PFSK-1 (cell line): ENCODE results near the gene GLE1.

Source experiments
- FOXP2 ChIP-seq: optimal IDR thresholded peaks from 2 replicates; pipeline ENCODE3; 2011; ENCODE audit warnings: borderline replicate concordance, control low read depth, inconsistent platforms; ENCODE audit not compliant: insufficient read depth; ENCODE audit errors: extremely low read length, extremely low read depth
- POLR2AphosphoS5 ChIP-seq: IDR thresholded peaks from 2 replicates; pipeline ENCODE4 v1.6.1; 2012; ENCODE audit warnings: low read depth, mild to moderate bottlenecking, control low read depth, low read length, moderate library complexity
- REST ChIP-seq, 2 experiments: IDR thresholded peaks; 2 replicates each; pipeline versions ENCODE4 v1.6.1 to v1.8.0; 2011 to 2012; ENCODE audit warnings: low read depth in 2 of 2, low read length in 2 of 2, control low read depth in 1 of 2, inconsistent platforms in 1 of 2, mild to moderate bottlenecking in 1 of 2, moderate library complexity in 1 of 2; ENCODE audit not compliant: insufficient read depth in 1 of 2
- SIN3A ChIP-seq: IDR thresholded peaks from 2 replicates; pipeline ENCODE4 v1.6.1; 2012; ENCODE audit warnings: mild to moderate bottlenecking, low read length, moderate library complexity, borderline replicate concordance; ENCODE audit not compliant: insufficient read depth
- TAF1 ChIP-seq: IDR thresholded peaks from 2 replicates; pipeline ENCODE4 v1.6.1; 2012; ENCODE audit warnings: low read length, control low read depth, borderline replicate concordance; ENCODE audit not compliant: insufficient read depth

The GLE1 gene

GRCh38 chr9:128565578-128565977 is 61.1 kb downstream of the GLE1 start:
- TF ChIP-seq FOXP2 (no peak), SIN3A (no peak), TAF1 (no peak), REST (IDR thresholded peaks at IDR 0.05; ENCODE audit: insufficient read depth in 1 of 2, low read depth in 2 of 2, low read length in 2 of 2) (no peak), POLR2AphosphoS5 (no peak)

GRCh38 chr9:128568470-128569078 is 64.1 kb downstream of the GLE1 start:
- TF ChIP-seq REST (IDR thresholded peaks at IDR 0.05; ENCODE audit: insufficient read depth in 1 of 2, low read depth in 2 of 2, low read length in 2 of 2) (no peak), FOXP2 (no peak), SIN3A (no peak), TAF1 (no peak), POLR2AphosphoS5 (no peak)

GRCh38 chr9:128575469-128575868 is 71.0 kb downstream of the GLE1 start:
- TF ChIP-seq TAF1 (no peak), FOXP2 (no peak), REST (IDR thresholded peaks at IDR 0.05; ENCODE audit: insufficient read depth in 1 of 2, low read depth in 2 of 2, low read length in 2 of 2) (no peak), POLR2AphosphoS5 (no peak), SIN3A (no peak)

GRCh38 chr9:128575916-128576315 is 71.4 kb downstream of the GLE1 start:
- TF ChIP-seq REST (IDR thresholded peaks at IDR 0.05; ENCODE audit: insufficient read depth in 1 of 2, low read depth in 2 of 2, low read length in 2 of 2) (no peak), SIN3A (no peak), TAF1 (no peak), FOXP2 (no peak), POLR2AphosphoS5 (no peak)

- TF ChIP-seq TAF1 (no peak), SIN3A (no peak), REST (IDR thresholded peaks at IDR 0.05; ENCODE audit: insufficient read depth in 1 of 2, low read depth in 2 of 2, low read length in 2 of 2) (no peak), POLR2AphosphoS5 (no peak), FOXP2 (no peak)
Measured at GRCh38 chr9:128577206-128577605, 72.7 kb downstream of the GLE1 start.
